RCC 7860 (cell line): ENCODE results near the gene SLC22A9.

Experiments used
- DNase-seq: peaks from one replicate; pipeline ENCODE4 v3.0.0-alpha.2; 2015; ENCODE audit warnings: low spot score
- FAIRE-seq: peaks from 2 replicates; lab custom pipeline; 2012; peaks lifted over from hg19 to GRCh38; lab: Jason Lieb, UNC

SLC22A9 gene

DNA sequence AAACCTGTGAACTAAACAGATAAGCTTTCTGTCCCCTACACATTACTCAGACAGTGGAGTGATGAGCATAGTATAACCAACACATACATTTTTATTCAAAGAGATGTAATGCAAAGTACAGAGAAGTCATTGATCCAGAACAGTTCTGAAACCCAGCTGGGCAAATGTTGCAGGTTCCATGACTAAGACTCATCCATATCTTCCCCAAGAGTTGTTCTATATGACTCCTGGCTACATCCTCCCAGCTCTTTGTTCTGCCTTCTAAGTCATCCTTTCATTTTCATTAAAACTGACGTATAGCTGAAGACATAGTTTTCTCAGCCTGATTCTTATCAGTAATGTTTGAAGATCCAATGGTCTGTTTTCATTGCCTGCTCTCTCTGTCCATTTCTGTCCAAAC is 74.1 kb downstream of the SLC22A9 start:
- FAIRE-seq (no peak), DNase-seq (no peak)

GRCh38 chr11:63444160-63444559 is 74.6 kb downstream of the SLC22A9 start:
- FAIRE-seq: no peak

DNA sequence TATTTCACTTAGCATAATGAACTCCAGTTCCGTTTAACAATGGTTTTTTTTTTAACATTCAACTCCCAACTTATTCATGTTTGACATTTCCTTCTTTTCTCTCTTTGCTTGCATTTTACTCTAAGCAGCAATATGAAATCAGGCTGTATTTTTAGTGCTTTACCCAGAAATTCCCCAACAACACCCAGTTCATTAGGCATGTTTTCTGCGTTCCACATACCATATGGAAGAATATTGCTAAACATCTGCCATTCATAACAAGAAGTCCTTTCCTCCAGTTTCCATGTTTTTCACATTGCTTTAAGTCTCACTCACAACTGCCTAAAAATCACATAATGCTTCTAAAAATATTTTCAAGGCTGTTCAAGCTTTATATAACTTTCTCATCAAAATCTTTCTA is 75.5 kb downstream of the SLC22A9 start:
- no peak for FAIRE-seq
- DNase-seq: no peak

More at GRCh38 chr11:63444160-63444559, 74.6 kb downstream of the SLC22A9 start:
- DNase-seq: no peak

DNA sequence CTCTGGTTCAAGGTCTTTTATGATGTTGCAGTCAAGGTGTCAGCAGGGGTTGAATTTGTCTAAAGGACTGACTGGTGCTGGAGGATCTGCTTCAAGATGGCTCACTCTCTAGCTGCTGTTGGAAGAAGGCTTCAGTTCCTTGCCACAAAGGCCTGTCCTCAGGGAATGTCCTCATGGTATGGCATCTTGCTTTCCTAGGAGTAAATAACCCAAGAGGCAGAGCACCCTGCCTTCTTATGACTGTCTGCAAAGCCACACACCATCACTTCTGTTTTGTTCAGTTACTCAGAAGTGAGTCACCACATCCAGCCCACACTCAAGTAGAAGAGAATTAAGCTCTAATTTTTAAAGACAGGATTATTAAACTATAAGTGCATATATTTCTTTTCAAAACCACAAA is 76.1 kb downstream of the SLC22A9 start:
- no peak for FAIRE-seq
- DNase-seq: no peak

GRCh38 chr11:63448646-63449045 is 79.1 kb downstream of the SLC22A9 start:
- DNase-seq: no peak
- FAIRE-seq: no peak

- no peak for FAIRE-seq
- DNase-seq: no peak
These were observed 90.0 kb downstream of the SLC22A9 start for GRCh38 chr11:63459586-63459985.
